ENCODE data around the gene ASTN2.

The ASTN2 gene

DNA sequence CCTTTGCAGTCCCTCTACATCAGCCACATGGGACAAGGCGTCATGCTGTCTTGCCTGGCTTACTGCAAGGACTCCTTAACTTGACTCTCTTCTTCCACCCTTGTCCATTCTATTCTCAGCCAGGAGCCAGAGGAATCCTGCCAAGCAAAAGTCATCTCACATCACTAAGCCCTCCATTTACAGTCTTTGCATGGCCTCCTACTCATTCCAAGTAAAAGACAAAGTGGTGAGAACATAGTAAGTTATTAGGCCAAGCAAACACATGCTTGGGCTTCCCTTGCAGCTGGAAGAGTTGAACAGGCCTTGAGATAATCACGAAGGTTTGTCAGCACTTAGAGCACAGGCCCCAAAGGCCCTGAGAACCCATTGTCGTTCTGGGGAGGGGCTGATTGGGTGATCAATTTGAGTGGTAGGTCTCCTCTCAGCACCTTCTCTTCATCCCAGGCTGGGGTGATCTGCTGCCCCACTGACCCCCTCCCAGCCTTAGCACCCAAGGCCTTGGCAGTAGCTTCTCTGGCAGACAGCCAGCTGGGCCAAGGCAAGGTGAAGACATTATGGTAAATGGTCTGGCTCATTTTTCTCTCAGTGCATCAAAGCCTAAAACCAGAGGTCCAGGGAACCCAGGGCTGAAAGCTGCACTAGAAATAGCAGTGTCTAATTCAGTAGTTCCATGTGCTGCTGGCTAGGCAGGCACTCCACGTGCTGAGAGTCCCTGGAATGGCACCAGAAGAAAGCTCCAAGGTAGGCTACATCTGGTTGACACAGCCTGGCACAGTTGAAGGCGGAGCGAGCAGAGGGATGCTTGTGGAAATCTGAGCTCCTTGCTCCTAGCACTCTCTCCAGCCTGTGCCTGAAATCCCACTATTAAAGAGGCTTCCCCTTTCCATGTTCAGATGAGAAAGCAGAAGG lies 121.4 kb downstream of the ASTN2 start:
- no peak for DNase-seq

DNA sequence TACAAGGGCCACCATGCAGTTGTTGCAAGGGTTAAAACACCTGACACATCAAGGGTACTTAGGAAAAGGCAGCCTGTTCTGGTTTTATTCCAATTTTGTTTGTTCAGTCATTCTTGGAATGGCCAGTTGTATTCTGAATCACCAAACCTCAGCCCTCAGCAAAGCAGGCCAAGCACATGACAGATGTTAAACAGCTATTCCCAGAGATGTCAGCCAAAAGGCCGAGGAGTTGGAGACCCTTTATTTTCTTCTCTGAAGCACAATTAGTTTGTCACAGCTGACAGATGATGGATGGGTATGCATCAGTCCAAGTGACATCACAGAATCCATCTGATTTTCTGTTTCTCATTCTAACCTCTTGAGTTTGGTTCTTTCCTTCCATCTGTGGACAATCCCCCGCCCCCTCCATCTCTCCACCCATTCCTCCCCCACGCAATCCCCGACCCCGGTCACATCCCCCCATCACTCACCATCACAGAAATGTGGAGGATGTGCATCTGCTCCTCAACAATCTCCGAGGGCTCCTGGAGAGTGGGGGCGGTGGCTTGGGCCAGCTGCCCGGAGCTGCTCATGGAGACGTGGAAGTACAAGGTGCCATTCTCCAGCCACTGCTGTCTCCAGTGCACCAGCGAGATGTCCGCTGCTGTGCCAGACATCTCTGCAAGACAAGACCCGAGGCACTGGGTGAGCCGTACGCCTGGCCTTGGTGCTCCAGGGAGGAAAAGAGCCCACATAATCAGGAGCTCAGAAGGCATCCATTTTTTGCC lies 123.8 kb downstream of the ASTN2 start:
- no peak for DNase-seq

DNA sequence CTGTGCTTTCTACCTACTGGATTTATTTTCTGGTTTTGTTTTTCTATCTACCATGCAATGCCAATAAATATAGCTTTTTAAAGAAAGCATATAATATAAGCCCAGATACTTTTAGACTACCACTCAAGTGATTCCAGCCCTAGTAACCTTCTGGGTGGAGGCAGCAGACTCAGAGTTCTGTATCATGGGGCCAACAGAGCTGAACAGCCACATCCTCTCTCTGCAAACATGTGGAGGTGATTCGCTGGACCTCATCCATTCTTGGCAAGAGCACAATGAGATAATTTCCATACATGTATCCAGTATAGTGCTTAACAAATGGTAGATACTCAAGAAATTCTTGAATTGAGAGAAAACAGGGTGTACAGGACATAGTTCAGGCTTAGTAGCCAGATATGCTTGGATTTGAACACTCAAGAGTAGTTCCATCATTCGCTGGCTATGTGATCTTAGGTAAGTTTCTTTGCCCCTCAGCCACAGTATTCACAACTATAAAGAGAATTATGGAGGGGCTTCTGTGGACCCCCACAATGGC lies 124.5 kb downstream of the ASTN2 start:
- no peak for DNase-seq

DNA sequence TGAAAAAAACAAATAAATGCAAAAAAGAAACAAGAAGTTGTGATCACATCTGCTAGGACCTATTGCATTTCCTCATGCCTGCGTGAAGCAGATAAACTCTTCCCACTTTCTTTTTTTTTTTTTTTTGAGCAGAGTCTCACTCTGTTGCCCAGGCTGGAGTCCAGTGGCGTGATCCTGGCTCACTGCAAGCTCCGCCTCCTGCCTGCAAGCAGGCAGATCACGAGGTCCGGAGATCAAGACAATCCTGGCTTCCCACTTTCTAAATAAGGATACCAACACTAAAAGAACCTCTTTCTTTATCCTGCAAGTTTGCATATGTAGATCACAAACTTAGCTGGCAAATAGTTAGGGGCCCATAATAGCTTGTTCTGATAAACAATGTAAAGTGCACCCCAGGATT lies 128.6 kb downstream of the ASTN2 start:
- DNase-seq, result no peak

DNA sequence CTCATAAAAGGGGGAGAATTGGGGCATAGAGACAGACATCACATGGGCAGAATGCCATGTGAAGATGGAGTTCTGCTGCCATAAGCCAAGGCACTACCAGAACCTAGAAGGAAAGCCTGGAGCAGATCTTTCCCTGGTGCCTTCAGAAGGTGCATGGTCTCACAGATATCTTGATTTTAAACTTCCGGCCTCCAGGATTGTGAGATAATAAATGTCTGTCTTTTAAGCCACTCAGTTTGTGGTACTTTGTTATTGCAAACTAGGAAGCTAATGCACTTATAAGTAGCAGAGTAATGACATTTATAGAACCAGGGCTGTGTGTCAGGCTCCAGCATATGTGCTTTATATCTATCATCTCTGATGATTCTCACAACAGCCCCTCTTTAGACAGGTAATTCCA lies 130.4 kb downstream of the ASTN2 start:
- no peak for DNase-seq

DNA sequence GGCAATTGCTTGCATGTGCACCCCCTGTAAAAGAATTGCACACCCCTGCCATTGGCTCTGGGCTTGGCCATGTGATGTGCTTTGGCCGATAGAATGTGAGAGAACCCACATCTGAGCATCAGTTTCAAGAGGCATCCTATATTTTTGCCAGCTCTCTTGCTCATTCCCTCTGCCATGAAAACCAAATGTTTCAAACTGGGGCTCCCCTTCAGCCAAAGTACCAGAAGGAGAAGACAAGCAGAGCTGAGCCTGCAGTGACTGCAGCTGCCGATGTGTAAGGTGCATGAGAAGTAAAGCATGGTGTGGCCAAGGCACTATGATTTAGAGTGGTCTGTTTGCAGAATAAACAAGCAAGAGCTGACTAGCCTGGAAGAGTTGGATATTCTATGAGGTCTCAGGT lies 132.3 kb downstream of the ASTN2 start:
- DNase-seq, result no peak

DNA sequence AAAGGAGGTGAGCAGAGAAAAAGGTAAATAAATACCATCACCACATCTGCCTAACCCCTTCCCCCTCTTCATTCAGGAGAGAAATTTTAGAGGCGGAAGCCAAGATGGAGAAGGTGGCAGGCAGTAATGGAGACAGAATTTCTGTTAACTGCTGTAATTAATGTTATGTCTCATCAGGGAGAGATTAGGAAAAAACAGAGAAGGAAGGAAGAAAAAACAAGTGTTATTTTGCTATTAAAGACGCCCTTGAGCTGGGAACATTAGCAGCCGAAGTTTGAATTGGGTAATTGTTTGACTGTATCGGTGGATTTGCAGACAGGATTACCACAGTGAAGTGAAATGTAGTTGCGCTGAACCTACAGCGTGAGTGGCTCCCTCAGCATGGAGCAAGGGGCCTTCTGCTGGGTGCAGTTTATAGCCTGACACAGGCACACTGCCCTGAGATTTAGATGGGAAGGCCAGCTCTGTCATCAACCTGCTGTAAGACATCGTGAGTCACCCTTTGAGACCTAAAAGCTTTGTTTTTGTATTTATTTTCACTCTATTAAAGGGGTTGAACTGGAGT lies 136.3 kb downstream of the ASTN2 start:
- DNase-seq, result no peak

DNA sequence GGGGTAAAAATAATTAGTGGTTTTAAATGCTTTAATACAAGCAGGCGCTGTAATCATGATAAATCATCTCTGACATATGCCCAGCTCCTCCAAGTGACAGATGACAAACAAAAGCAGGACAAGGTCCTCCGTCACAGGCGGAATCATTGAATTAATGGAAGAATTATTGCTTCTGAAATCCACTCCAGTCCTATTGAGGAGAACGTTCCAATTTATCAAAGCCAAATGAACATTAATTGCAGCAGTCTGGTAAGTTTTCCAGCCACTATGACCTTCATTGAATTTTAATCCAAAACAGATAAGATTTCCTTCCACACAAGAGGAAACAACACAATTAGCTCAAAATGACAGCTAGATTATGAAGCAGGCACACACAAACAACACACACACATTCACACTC lies 136.8 kb downstream of the ASTN2 start:
- DNase-seq, result peak; percentile 97

DNA sequence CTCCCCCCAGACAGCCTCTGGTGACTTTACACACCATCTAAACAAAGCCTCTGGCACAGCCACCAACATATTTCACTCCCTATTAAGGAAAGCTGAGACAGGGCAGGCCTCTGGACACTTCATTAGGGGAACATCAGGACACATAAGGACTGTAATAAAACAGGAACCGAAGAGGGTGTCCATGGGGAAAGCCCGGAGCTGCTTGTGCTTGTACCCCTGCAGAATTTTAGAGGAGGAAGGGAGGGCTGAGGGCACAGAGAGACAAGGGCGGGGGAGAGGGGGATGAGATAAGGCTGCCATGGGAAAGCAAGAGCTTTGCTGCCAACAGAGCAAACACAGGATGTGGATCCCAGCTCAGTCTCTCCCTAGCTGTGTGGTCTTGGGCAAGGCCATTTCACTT lies 138.4 kb downstream of the ASTN2 start:
- no peak for DNase-seq

DNA sequence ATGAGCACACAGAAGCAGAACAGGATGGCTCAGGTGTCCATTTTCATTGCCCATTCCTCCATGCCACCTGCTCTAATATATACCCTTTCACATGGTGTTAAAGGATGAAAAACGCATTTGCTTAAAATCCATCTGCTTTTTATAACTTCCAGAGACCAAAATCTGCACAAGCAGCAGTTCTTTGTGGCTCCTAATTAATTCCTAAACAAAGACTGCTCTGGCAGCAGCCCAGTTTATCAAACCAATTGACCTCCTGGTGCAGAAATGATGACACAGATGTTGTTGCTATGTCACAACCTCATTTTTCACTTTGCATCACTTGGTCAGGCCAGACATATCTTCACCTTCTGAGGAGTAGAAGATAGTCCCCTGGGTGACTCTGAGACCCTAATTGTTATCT lies 141.2 kb downstream of the ASTN2 start:
- DNase-seq, result no peak

DNA sequence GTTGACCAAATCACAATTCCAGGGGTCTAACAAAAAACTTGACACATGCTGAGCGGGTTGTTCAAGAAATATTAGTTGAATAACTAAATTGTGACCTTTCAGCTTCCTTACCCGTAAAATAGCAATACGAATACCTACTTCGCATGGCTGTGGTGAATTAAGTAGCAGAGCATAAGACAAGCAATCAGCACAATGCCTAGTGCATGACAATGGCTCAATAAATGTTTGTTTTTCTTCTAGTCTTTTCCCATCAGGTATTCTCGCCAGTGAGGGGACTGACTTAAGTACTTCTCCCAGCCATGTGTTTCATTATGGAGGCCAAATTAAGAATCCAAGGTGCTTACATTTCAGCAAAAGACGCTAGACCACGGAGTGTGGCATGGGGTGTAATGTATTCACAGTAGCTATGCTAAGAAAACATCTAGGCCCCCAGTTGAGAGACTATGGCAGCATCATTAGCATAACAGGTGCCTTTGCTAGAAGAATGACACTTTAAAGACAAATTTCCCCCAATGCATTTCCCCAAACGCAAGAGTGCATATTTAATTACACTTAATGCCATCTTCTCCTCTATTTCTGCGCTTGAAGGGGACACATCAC lies 145.9 kb downstream of the ASTN2 start:
- no peak for DNase-seq

DNA sequence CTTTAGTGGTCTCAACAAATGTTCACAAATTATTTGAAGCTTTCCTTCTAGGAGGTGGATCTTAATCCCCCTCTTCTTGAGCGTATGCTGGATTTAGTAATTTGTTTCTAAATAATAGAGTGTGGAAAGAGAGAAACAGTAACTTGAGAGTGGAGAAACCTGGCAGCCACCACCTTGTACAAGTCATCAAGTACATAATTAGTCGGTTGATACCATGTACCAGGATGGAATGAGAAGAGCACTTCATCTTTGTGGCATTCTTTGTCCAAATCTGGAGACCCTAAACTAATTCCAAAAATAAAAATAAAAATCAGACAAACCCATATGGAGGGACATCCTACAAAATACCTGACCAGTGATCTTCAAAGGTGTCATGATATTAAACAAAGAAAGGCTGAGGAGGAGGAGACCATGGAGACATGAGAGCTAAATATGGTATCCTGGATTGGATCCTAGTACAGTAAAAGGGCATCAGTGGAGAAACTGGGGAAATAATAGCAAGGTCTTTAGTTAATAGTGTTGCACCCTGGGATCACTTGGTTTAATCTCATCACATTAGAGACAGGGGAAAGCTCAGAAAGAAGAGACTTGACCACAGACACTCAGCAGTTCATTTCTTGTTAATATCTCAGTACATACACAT lies 147.9 kb downstream of the ASTN2 start:
- DNase-seq, result no peak

DNA sequence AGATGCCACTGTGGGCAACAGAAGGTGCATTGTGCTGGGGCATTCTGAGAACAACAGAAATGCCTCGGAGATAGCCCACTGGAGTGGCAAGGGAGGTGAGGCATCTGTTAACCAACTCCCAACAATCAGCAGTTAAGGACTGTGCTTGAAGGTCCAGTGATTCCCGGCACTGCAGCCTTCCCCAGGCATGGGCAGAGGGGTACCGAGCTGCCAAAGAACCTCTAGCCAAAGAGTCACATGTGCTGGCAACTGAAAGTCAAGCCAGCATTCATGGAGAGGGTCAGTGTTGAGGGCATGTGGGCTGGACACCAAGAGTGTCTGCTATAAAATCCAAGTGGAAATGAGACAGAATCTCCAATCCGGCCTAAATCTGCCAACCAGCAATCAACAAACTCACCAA lies 149.6 kb downstream of the ASTN2 start:
- no peak for DNase-seq

DNA sequence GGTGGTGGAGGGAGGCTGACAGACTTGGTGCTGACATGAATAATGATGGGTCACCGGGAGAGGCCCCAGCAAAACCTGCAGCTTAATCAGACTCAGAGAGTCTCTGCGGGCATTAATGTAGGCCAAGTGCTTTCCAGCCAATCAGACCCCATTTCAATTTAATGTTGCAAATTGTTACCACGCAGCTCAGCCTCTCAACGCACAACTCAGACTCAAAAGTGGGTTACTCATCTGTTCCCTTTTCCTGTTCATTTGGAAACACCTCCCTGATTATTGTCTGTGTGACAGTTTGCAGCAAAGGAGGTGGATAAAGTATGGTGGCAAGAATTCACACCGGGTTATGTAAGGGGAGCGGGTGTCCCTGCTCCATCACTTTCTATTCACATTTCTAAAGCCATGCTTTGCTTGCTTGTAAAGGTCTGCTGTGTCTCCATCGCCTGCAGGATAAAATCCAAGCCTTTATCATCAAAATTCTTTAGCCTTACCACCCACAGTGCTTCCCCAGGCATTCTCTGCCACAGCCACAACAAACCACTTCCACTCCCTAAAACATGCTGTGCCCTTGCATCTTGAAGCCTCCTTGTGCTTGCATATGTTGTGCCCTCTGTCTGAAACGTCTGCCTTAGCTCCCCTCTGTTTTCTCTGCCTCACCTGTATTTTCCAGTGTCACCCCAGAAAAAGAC lies 156.5 kb downstream of the ASTN2 start:
- no peak for DNase-seq

DNA sequence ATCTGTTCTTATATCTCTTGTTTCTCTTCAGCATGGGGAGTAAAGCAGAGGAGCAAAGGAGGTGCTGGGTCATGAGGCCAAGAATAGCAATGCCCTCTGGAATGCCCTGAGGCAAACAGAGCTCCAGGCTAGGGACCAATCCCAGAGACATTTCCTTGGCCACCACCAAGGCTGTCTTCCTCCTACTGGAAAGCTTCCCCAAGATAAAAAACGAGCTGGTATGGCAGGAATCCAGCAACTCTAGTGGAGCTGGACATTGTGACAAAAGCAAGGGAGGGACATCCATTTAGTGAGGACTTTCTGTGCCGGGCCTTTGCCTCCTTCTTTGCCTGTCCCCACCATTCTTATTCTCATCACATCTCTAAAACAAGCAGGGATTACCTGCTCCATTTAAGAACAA lies 161.6 kb downstream of the ASTN2 start:
- no peak for DNase-seq

DNA sequence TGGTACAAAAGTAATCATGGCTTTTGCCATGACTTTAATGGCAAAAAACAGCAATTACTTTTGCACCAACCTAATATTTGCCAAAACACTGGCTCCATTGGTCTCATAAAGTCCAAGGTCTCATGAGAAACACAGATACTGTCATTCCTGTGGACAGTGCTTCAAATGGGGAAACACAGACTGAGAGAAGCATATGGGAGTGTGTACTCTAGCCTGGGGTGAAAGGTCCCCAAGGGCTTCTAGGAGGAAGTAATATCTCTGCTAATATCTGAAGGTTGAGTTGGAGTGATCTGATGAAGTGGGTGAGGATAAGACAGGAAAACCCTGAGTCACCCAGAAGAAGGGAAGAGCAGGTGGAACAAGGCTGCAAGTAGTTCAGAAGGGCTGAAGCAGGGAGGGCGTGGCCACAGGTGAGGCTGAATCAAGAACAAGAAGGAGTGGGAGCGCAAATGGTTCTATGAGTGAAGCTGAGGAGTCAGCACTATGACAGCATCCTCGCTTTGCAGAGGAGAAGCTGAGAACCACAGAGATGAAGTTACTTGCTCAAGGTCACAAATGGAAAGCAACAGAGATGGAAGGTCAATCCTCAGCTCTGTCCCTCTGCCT lies 164.1 kb downstream of the ASTN2 start:
- DNase-seq, result no peak

DNA sequence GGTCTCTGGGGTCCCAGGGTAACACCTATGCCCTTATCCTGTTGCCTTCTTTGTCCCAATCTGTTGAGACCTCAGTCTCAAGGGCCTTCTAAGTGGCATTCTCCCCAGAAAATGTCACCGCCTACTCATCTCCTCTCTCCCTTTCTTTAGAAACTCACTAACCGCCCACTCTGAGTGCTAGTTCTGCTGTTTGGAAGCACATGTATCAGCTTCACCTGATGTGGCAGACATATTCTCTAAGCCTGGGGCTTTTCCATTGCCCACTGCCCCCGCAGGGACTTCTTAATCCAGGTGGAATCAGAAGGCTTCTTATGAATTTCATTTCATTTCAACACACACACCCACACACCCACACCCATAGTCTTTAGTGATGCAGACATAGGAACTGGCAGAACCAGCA lies 165.1 kb downstream of the ASTN2 start:
- no peak for DNase-seq

DNA sequence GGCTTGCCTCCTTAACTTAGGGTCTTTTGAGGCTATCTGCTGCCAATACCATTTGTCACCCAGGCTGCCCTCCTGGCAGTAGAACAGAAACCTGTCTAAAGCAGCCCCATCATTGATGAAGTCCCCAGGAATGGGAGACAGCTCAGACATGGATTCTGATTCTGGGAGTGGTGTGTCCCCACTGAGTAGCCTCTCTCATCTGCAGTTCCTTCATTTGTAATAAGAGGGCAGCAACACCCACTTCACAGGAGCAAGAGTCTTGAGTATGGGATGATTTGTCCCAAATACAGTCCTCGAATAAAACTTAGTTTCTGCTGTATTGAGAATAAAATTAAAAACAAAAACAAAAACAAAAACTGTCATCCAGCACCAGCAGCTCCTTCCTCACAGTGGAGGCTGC lies 167.6 kb downstream of the ASTN2 start:
- DNase-seq, result no peak

DNA sequence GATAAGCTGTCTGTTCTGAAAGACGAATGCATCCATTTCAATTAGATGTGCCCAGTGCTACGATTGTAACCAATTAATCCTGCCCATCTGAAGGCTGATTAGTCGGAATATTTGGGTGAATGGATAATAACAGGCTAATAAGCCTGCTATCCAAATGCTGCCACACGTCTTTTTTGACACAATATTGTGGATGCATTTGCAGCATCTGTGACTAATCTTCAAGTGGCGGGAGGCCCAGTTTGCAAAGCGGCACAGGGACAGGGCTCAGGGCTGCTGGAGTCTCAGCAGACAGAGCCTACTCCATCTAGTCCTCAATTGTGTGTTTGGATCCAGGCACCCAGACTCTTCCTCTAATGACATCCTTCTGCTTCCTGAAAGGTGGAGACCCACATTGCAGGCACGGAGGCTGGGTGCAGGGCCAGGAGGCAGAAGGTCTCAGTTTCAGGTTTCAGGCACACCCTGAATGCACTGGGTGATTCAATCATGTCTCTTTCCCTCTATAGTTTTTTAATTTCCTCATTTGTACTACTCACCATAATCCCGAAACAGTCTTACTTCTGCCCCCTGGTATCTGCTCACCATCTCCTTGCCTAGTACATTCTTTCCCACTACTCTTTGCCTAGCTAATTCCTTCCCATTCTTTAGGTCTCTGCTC lies 169.6 kb downstream of the ASTN2 start:
- no peak for DNase-seq

DNA sequence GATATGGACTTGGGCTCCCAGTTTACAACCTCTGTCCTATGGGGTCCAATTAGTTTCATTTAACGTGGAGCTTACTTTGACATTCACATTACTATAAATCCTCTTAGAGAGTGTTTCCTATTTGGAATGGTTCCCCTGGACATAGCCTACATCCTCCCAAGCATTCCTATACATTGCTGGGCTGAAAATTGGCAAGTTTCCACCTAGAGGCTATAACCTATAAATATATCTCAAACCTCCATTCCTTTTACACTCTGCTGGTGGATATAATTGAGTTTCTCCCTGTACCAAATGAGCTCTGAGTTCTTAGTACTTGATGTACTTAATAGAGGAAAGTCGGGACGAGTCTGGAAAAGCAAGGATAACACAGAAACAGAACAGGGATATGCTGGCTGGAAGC lies 172.8 kb downstream of the ASTN2 start:
- DNase-seq, result no peak

DNA sequence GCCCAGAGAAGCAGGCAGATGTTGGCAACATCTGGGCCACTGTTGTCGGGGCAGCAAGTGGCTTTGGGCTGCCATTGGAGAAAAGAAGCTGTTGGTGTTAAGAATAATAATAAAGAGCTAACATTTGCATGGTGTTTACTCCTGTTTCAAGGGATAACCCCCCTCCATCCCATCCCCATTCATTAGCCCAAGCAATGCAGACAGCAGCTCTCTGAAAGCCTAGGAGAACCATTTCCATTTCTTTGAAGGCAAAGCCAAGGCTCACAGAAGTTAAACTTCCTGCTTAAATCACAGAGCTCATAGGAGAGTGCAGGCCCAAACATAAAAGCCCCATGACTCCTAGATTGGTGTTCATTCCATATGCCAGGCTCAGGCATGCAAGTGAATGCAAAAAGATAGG lies 175.4 kb downstream of the ASTN2 start:
- DNase-seq, result no peak
